ENCODE measurements around the gene SEC63.
A peak's percentile ranks its signal among the peaks of the same experiment; 100 is the strongest.
"Not testable (repeated sequence)": the region's sequence is repeated elsewhere in the genome, so short reads cannot be mapped to it uniquely, and the experiment has no call there.

SEC63 gene

GRCh38 chr6:107957909-107958688, at the start of gene SEC63:
Gene SEC63 (minus strand): TSS chr6:107958208. CDS start chr6:107958009, 199 bp downstream.
- peak; percentile 97 for DNase-seq

- DNase-seq: no peak
Measured at GRCh38 chr6:108005961-108006360, 48.0 kb upstream of the SEC63 start.

GRCh38 chr6:108004861-108005260, 46.9 kb upstream of the SEC63 start:
- DNase-seq: no peak

- no peak for DNase-seq
Measured at GRCh38 chr6:108002365-108003221, 44.6 kb upstream of the SEC63 start.

- no peak for DNase-seq
Measured at GRCh38 chr6:108001696-108002231, 43.8 kb upstream of the SEC63 start.

GRCh38 chr6:108000259-108000658, 42.3 kb upstream of the SEC63 start:
- not testable (repeated sequence) for DNase-seq

- DNase-seq: no peak
Measured at GRCh38 chr6:107999341-107999740, 41.3 kb upstream of the SEC63 start.

GRCh38 chr6:107991772-107992550, 34.0 kb upstream of the SEC63 start:
- DNase-seq: no peak

- DNase-seq: no peak
Measured at GRCh38 chr6:107991061-107991460, 33.1 kb upstream of the SEC63 start.

- DNase-seq: not testable (repeated sequence)
Measured at GRCh38 chr6:107990587-107990986, 32.6 kb upstream of the SEC63 start.

GRCh38 chr6:107989166-107990094, 31.4 kb upstream of the SEC63 start:
- no peak for DNase-seq

GRCh38 chr6:107988570-107988969, 30.6 kb upstream of the SEC63 start:
- DNase-seq: no peak

- no peak for DNase-seq
Measured at GRCh38 chr6:107987805-107988204, 29.8 kb upstream of the SEC63 start.

GRCh38 chr6:107985701-107986100, 27.7 kb upstream of the SEC63 start:
- DNase-seq: no peak

- DNase-seq: no peak
Measured at GRCh38 chr6:107983811-107984210, 25.8 kb upstream of the SEC63 start.

- DNase-seq: no peak
Measured at GRCh38 chr6:107982486-107982885, 24.5 kb upstream of the SEC63 start.

GRCh38 chr6:107981695-107982094, 23.7 kb upstream of the SEC63 start:
- DNase-seq: no peak

GRCh38 chr6:107977283-107977682, 19.3 kb upstream of the SEC63 start:
- DNase-seq: peak; percentile 41

- DNase-seq: no peak
Measured at GRCh38 chr6:107976155-107976783, 18.3 kb upstream of the SEC63 start.

- DNase-seq: no peak
Measured at GRCh38 chr6:107973594-107973993, 15.6 kb upstream of the SEC63 start.

- no peak for DNase-seq
Measured at GRCh38 chr6:107972413-107973096, 14.5 kb upstream of the SEC63 start.

Measured in fibroblast of skin of right biceps (primary cell).